Inflammatory macrophage (primary cell): ENCODE data around the gene NUBPL.
"Not testable (repeated sequence)": the region's sequence is repeated elsewhere in the genome, so short reads cannot be mapped to it uniquely, and the experiment has no call there.

Experiments used
- DNase-seq, 2 donors: peaks; one replicate each; pipeline ENCODE4 v3.0.0-alpha.2; 2020 to 2022

Gene NUBPL

DNA sequence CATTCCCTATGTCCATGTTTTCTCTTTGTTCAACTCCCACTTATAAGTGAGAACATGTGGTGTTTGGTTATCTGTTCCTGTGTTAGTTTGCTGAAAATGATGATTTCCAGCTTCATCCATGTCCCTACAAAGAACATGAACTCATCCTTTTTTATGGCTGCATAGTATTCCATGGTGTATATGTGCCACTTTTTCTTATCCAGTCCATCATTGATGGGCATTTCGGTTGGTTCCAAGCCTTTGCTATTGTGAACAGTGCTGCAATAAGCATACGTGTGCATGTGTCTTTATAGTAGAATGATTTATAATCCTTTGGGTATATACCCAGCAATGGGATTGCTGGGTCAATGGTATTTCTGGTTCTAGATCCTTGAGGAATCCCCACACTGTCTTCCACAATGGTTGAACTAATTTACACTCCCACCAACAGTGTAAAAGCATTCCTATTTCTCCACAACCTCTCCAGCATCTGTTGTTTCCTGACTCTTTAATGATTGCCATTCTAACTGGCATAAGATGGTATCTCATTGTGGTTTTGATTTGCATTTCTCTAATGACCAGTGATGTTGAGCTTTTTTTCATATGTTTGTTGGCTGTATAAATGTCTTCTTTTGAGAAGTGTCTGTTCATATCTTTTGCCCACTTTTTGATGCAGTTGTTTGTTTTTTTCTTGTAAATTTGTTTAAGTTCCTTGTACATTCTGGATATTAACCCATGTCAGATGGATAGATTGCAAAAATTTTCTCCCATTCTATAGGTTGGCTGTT is 252.7 kb downstream of the NUBPL start:
- DNase-seq: not testable (repeated sequence)

DNA sequence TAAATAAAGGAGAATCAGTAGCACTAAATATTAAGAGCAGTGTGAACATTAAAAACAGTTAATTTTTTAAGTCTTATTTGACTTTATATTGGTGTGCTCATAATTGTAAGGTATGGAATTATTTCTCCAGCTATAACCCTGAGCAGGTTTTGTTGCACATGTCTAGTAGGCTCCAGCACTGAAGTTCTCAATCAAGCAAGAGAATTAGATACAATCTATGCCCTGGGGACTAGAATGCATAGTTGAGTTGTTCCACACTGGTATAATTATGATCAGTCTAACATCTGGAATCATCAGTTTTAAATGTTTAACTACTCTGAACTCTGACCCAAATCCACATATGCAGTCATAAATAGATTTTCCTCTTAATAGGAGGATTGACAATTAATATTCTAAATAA is 258.1 kb downstream of the NUBPL start:
- DNase-seq: no peak

GRCh38 chr14:31825459-31825858 is 264.3 kb downstream of the NUBPL start:
- DNase-seq: no peak

- DNase-seq: no peak
Measured at GRCh38 chr14:31827325-31827724, 266.1 kb downstream of the NUBPL start.

GRCh38 chr14:31828946-31829868 is 268.0 kb downstream of the NUBPL start:
- peak in 1 of 2 donors; percentile 19 for DNase-seq

- DNase-seq: no peak
Measured at GRCh38 chr14:31834616-31835015, 273.4 kb downstream of the NUBPL start.

DNA sequence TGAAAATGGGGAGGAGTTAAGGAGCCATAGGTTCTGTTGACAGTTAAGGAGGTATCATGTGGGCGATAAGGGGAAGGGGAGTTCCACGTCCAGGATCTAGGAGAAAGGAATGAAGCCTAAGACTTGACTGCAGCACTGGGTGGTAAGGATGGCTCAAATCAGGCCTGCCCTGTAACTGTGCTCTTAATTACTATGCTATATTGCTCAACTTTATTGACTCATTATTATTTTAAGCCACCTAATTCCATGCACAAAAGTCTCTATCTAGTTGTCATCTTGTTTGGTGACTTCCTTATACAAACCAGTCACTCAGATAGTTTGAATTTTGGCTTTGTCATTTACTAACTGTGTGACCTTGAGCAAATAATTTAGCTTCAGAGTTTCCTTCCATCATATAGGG is 273.8 kb downstream of the NUBPL start:
- no peak for DNase-seq

GRCh38 chr14:31837031-31837430 is 275.8 kb downstream of the NUBPL start:
- no peak for DNase-seq

DNA sequence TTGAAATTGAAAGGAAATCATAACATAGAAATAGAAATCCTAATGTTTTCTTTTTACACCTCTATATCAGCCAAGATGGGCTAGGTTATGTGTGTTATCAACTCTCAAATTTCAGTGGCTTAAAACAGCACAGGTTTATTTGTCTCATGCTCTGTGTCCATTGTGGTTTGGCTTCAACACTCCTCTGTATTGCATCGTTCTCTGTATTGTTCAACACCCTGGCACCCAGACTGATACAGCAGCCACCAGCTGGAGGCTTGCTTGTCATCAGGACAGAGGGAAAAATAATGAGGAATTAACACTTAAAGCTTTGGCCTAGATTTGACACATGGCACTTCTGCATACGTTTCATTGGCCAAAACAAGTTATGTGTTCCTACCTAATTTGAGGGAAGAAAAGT is 281.7 kb downstream of the NUBPL start:
- peak; percentile 3 to 12 for DNase-seq

DNA sequence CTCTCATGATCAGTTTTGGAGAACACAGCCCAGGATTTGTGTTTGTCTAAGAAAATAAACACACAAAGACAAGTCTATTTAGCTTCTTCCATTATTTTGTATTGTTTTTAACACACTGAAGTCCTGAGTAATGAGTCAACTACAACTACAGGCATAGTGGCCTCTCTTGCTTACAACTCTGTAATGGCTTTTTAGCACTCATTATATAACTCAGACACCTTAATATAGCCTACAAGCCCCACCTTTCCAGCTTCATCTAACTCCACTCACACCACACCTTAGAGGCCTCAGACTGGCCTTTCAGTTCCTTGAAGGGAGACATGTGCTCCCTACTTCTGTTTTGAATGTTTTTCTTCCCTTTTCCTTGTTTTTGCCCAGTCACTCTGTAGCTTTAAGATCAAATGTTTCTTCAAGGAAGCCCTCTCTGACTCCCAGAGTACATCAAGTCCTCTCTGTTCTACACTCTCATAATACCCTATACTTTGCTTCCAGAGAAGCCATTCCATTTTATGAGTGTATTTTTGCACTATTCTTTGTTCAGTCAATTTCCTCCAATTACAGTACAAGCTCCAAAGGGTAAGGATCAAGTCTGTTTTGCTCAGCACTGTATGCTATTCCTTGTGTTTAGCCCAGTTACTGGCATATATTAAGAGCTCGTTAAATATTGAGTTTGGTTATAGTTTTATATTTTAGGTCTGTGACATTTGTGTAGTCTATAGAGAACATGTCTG is 282.3 kb downstream of the NUBPL start:
- peak; percentile 19 to 24 for DNase-seq

GRCh38 chr14:31854508-31855075 is 293.4 kb downstream of the NUBPL start:
- DNase-seq: no peak

DNA sequence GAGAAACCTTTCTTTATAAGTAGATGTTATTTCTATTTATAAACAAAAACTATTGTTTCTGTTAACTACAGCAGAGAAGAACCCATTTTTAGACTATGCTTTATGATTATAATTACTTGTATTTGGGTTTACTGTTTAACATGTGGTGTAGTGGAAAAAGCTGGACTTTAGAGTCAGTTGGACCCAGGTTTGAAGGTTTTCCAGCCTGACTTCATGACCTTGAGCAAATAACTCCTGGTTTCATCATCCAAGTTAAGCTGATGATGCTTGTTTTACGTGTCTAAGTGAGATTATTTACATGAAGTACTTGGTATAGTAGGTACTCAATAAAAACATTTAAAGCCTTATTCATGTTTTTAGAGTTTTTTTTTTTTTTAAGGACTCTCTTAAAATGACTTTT is 294.1 kb downstream of the NUBPL start:
- DNase-seq: no peak

GRCh38 chr14:31856003-31856402 is 294.8 kb downstream of the NUBPL start:
- not testable (repeated sequence) for DNase-seq

- no peak for DNase-seq
Measured at GRCh38 chr14:31858868-31859267, 297.7 kb downstream of the NUBPL start.

DNA sequence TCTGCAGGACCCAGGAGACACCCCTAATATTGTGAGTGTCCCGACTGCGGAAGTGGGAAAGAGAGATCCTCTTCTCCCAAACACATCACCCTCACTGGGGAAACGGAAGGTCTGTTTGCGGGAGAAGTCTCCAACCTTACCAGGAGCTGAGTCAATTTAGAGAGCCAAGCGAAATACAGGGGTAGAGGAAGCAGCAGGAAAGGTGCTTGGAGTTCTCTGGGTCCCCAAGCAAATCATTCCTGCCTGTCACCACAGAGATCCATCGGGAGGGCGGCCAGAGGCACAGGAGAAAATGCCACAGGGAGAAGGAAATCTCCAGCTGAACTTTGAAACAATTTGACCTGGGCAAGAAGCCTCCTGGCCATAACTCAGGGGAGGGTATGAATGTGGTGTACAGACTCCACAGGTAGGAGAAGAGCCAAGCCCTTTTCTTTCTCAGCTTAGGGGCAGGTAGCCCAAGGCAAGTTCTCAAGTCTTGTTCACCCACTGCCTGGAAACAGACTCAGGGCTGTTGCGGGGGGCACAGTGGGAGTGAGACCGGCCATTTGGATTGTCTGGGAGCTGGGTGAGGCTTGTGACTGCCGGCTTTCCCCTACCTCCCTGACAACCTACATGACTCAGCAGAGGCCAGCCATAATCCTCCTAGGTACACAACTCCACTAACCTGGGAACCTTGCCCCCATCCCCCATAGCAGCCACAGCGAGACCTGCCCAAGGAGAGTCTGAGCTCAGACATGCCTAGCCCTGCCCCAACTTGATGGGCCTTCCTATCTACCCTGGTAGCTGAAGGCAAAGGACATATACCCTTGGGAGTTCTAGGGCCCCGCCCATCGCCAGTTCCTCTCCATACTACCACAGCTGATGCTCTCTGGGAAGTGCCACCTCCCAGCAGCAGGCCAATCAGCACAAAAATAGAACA is 304.0 kb downstream of the NUBPL start:
- DNase-seq: no peak

GRCh38 chr14:31867570-31867969 is 306.4 kb downstream of the NUBPL start:
- DNase-seq: no peak

GRCh38 chr14:31868096-31868495 is 306.9 kb downstream of the NUBPL start:
- not testable (repeated sequence) for DNase-seq

GRCh38 chr14:31876741-31877140 is 315.5 kb downstream of the NUBPL start:
- no peak for DNase-seq

DNA sequence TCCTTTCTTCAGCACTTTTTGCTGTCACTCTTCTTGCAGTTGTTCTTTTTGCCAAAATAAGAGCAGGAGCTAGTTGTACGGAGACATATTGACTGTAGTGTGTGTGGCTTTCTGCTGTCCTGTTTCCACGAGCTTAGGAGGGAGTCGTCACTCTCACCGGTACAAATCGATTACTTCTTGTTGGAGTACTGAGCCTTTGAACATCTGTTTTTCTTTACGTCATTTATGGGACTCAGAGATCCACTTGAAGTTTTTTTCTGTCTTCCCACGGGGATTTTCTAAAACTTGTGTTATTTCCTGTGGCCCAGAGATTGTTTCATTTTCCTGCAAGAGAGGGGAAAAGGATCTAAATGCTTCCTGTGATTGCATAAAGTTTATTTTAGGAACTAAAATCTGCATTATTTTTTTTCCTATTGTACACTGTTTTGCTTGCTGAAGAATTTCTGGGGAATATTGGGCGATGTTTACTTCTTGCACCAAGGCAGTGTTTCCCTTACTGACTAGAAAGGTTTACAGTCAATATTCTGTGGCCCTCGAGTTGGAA is 316.1 kb downstream of the NUBPL start:
- DNase-seq: no peak

DNA sequence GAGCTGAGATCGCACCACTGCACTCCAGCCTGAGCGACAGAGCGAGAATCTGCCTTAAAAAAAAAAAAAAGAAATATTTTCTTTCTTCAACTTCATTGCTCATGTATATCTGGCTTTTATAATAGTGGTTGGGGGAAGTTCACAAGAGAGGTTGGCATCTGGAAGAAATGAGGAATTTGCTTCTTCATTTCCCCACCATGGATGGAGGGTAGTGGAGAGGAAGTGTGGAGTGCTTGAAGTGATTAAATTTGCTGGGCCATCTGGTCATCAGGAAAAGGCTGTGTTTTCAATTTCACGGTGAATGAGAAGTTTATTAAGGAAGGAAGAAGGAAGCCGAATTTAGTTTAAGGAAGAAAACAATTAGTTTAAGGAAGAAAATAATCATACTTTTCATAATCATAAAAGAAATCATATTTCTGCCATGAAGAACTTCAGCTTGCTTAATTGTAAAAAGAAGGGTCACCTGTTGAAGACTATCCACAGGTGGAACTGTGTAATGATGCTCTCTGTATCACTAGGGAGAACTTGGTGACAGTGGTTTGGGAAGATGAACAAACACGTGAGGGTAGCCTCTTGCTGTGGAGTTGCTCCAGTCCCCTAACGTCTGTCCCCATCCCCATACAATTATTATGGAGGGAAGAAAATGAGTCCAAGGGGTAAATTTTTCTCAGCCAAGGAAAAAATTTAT is 318.6 kb downstream of the NUBPL start:
- DNase-seq: no peak

DNA sequence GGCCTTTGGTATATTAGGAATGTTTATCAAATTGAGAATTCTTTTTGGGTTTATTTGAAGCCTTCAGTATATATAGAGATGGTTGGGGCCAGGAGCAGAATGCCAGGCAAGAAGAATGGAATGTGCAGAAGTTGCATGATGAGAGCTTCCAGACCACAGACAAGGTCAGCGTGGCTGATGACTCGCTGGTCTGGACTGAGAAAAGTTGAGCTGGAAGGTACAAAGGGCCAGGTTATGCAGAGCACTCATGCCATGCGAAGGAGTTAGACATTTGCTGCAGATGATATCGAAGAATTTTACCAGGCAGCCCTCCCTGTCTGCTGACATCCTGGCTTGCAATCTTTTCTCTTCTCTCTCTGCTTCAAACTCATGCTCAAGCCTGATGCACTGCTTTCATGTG is 319.7 kb downstream of the NUBPL start:
- no peak for DNase-seq
